ENCODE results near the gene IGSF21. TPM values are rescaled to one million over a fixed set of nuclear protein-coding genes. Genes with fewer than 3 reads are reported as not detected.

The IGSF21 gene
- total RNA-seq, 4 donors from 2014 or later = 0.26 to 2.7 (median 0.88) TPM; not detected in 1

- DNase-seq = no peak
- 67 to 75% methylated on average over 3 to 7 of the region's 7 CpGs for WGBS, 2 donors
- Histone ChIP-seq H3K27me3 (peaks cover 0 to 98% (median 5%) of the 10 kb centered on the region in 4 donors), H3K4me3 (no peak overlapping the region), H3K9me3 (no peaks in the 10 kb centered on the region), H3K27ac (no peak overlapping the region), H3K36me3 (no peaks in the 10 kb centered on the region), H3K4me1 (peaks cover 0 to 21% (median 9%) of the 10 kb centered on the region in 3 donors)
- intact Hi-C loops (cut with DNase I) = no loop called here
- TF ChIP-seq CTCF (IDR thresholded peaks at IDR 0.05) (no peak), POLR2A (IDR thresholded peaks at IDR 0.05) (no peak)
Measured at GRCh38 chr1:18103788-18104421, 3.7 kb upstream of the IGSF21 start.

GRCh38 chr1:18104546-18105100 is 3.0 kb upstream of the IGSF21 start:
- 38 to 52% methylated on average over 6 of the region's 9 CpGs for WGBS, 2 donors
- Histone ChIP-seq H3K9me3 (no peaks in the 10 kb centered on the region), H3K36me3 (no peaks in the 10 kb centered on the region), H3K27ac (no peak overlapping the region), H3K27me3 (peaks cover 5 to 98% (median 12%) of the 10 kb centered on the region in 4 donors), H3K4me1 (peaks cover 4 to 28% (median 14%) of the 10 kb centered on the region in 3 donors), H3K4me3 (no peak overlapping the region)
- intact Hi-C loops (cut with DNase I) = no loop called here
- no peak for TF ChIP-seq POLR2A (IDR thresholded peaks at IDR 0.05)
- no peak for TF ChIP-seq CTCF (IDR thresholded peaks at IDR 0.05)
- no peak for DNase-seq

- WGBS, 2 donors = 90 to 95% methylated on average over 2 to 3 of the region's 4 CpGs
Measured at GRCh38 chr1:18105196-18105595, 2.4 kb upstream of the IGSF21 start.

GRCh38 chr1:18108299-18109057 is 880 bp downstream of the IGSF21 start:
- H3K9me3 ChIP-seq = no peaks in the 10 kb centered on the region
- H3K4me1 ChIP-seq = peaks cover 19 to 48% (median 29%) of the 10 kb centered on the region in 3 donors
- intact Hi-C loops (cut with DNase I) = no loop called here
- TF ChIP-seq POLR2A (IDR thresholded peaks at IDR 0.05) (no peak), CTCF (IDR thresholded peaks at IDR 0.05) (no peak)
- H3K4me3 ChIP-seq = peak overlapping the region in 2 of 4 donors; percentile 35 to 51
- WGBS, 2 donors = 7 to 9% methylated on average over 21 to 22 of the region's 26 CpGs
- DNase-seq = no peak
- no peaks in the 10 kb centered on the region for H3K36me3 ChIP-seq
- peaks cover 17 to 99% (median 31%) of the 10 kb centered on the region in 4 donors for H3K27me3 ChIP-seq
- no peak overlapping the region for H3K27ac ChIP-seq

More at GRCh38 chr1:18105196-18105595, 2.4 kb upstream of the IGSF21 start:
- Histone ChIP-seq H3K27me3 (peaks cover 8 to 98% (median 18%) of the 10 kb centered on the region in 4 donors), H3K4me1 (peaks cover 10 to 34% (median 19%) of the 10 kb centered on the region in 3 donors), H3K27ac (no peak overlapping the region), H3K9me3 (no peaks in the 10 kb centered on the region), H3K4me3 (no peak overlapping the region), H3K36me3 (no peaks in the 10 kb centered on the region)
- intact Hi-C loops (cut with DNase I) = no loop called here
- DNase-seq = no peak
- no peak for TF ChIP-seq POLR2A (IDR thresholded peaks at IDR 0.05)
- TF ChIP-seq CTCF (IDR thresholded peaks at IDR 0.05) = no peak
